Omental fat pad (tissue), 4 donors: ENCODE measurements around the gene B3GNT7. TPM values are rescaled to one million over a fixed set of nuclear protein-coding genes. Genes with fewer than 3 reads are reported as not detected.

Experiments
- ATAC-seq: fragments of 150-250 bp; one replicate; pipeline ENCODE4 v1.9.1; 2016; ENCODE audit warnings: mild to moderate bottlenecking, moderate library complexity; ENCODE audit not compliant: low FRiP score
- DNase-seq: peaks from one replicate; pipeline ENCODE4 v3.0.0-alpha.2; 2019; ENCODE audit warnings: low spot score
- CTCF ChIP-seq, 3 donors: fragments of 450-650 bp; IDR thresholded peaks; one replicate each; pipeline ENCODE4 v1.5.1; 2016 to 2017; ENCODE audit warnings: antibody characterized with exemption in 3 of 3, mild to moderate bottlenecking in 3 of 3, moderate library complexity in 2 of 3
- total RNA-seq, 4 donors: library from RNA; depleted of rRNA; stranded (reverse); fragments of >200 nt; gene quantifications; one replicate each; pipeline ENCODE4 v1.1.0, GENCODE V29; 2016

B3GNT7 gene
- total RNA-seq, 4 donors from 2014 or later = 2.8 to 12.6 (median 6.1) TPM

DNA sequence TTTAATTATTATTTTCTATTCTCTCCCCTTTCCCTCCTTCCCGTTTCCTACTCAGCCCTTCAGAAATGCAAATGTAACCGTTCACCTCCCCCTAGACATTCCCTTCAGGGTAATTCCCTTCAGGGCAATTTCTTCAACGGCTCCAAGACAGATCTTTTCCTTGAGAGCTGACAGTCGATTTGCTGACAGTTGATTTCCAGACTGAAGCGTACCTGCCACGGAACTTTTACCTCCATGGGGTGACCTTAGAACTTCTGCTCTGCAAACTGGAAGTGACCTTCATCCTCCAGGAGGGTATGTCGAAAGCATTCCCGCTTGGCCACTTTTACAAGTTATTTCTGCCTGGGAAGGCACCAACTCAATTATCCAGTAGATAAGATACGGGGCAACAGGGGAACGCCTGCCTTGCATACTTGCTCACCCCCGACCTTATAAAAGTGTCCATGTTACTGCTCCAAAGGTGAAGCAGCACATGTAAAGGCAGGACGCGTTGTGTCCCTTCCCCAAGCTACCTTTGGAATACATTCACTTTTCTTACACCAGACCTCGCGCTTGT lies 18.5 kb downstream of the B3GNT7 start:
- ATAC-seq (no peak), DNase-seq (no peak)
- no peak for TF ChIP-seq CTCF (IDR thresholded peaks at IDR 0.05)

- DNase-seq (no peak), ATAC-seq (no peak)
- TF ChIP-seq CTCF (IDR thresholded peaks at IDR 0.05) = no peak
Observed at GRCh38 chr2:231415029-231415428, 19.5 kb downstream of the B3GNT7 start.

DNA sequence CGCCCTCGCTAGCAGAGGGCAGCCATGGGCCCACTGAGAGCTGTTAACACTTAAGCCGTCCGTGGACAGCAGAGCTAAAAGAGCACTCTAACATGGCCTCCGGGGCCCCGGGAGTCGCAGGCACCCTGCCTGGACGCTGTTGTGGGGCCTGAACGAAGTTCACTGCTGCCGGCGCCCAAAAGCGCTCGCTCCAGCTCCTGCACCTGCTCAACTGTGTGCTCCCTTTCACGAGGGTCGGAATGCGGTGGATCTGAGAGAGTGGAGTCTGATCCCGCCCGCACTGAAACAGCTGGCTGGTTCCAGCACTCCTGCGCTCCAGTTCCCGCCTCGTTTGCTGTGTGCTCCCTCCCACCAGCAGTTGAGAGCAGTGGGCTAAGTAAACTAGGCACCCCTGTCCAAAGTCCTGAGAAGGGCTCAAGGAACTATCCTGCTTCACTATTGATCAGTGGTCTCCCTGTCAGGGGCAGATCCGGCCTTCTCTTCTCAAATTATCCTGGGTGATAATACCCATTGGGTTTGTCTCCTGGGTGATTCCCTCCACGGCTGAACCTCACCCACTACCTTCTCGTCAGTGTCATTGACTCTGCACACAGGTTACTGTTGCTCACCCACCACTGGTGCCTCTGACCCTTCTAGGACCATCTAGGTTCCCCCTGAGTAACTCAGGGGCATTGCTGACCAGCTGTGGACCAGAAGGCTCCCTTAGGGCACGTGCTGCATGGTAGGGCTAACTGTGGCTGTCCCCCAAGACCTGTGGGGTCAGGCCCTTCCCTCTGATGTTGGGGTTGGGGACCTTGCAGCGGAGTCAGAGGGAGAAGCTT lies 23.5 kb downstream of the B3GNT7 start:
- no peak for ATAC-seq
- TF ChIP-seq CTCF (IDR thresholded peaks at IDR 0.05) = no peak

DNA sequence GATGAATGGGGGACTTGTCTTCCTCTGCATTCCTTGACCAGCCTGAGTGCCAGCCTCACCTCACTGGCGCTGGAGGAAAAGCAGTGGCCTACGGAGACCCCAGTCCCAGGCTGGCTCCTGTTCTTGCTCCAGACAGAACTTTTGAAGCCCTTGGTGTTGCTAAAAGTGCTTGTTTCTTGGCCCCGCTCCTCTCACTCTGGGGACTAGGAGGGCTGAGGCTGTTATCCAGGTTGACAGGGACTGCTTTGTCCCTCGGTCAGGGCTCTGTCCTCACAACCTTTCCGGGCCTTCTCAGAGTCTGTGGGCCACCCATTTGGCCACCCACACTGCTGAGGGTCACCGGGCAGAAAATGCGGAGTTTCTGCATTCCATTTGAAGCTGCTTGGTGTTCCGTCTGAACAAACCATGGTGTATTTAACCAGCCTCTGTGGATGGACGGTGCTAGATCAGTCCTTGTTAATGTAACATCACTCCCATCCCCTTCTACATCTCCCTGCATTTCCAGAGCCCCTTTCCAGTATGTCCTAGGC lies 25.6 kb downstream of the B3GNT7 start:
- ATAC-seq (no peak), DNase-seq (no peak)
- no peak for TF ChIP-seq CTCF (IDR thresholded peaks at IDR 0.05)

More for the DNA sequence above, 23.5 kb downstream of the B3GNT7 start:
- DNase-seq = no peak

DNA sequence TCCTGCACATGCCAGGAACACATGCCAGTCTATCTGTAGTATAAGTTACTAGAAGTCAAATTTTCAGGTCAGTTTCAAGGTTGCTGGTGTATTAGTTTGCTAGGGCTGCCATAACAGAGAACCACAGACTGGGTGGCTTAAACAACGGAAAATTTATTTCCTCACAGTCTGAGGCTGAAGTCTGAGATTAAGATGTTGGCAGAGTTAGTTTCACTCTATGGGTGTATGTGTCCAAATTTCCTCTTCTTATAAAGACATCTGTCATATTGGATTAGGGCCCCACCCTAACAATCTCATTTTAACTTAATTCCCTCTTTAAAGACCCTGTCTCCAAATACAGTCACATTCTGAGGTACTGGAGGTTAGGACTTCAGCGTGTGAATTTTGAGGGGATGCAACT lies 26.5 kb downstream of the B3GNT7 start:
- TF ChIP-seq CTCF (IDR thresholded peaks at IDR 0.05) = no peak
- DNase-seq = no peak
- no peak for ATAC-seq

DNA sequence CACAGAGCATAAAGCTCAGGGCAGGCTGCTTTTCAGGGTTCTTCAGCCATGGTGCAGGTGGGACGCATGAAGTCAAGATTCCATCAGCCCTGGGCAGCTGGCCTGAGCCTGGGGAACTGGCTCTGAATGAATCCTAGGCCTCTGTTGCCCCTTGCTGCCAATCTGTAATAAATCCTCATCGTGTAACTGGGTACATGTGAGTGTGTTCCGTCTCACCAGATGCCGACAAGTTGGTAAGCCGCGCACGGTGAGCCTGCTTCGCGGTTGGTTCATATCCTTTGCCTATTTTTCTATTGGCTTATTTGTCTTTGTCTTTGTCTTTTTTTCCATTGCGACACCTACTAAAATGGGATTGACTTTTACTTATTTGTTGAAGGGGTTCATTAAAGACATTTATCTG lies 27.7 kb downstream of the B3GNT7 start:
- no peak for DNase-seq

More for the DNA sequence above, 27.7 kb downstream of the B3GNT7 start:
- TF ChIP-seq CTCF (IDR thresholded peaks at IDR 0.05) = no peak
- ATAC-seq = no peak
